HG03571 (cell line): ENCODE data around the gene SEPTIN10.
"Not testable (repeated sequence)": the region's sequence is repeated elsewhere in the genome, so short reads cannot be mapped to it uniquely, and the experiment has no call there.

Source experiments
- ATAC-seq: cut with Tn5 transposase; IDR thresholded peaks from one replicate; pipeline ENCODE4 v1.9.1; 2021; ENCODE audit not compliant: unreplicated experiment

Gene SEPTIN10

GRCh38 chr2:109549016-109549590 is 64.7 kb downstream of the SEPTIN10 start:
- no peak for ATAC-seq

DNA sequence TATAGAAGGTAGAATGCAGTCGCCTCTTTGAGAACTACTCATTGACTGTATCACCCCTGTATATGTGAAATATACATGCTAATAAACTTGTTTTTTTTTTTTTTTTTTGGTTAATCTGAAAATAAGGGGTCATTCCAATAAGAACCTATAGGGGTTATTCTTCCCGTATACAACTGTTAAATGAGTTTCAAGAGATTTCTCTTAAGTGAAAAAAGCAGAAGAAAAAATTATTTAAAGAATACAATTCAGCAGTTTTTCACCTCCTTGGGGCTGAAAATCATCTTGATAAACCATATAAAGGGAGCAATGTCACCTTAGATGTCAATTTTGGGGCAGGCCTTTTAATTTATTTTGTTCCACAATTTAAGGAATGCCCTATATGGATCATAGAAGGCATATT is 66.5 kb downstream of the SEPTIN10 start:
- ATAC-seq: no peak

GRCh38 chr2:109545828-109546713 is 67.7 kb downstream of the SEPTIN10 start:
- ATAC-seq: peak; percentile 59

- ATAC-seq: no peak
Measured at GRCh38 chr2:109542384-109542783, 71.4 kb downstream of the SEPTIN10 start.

DNA sequence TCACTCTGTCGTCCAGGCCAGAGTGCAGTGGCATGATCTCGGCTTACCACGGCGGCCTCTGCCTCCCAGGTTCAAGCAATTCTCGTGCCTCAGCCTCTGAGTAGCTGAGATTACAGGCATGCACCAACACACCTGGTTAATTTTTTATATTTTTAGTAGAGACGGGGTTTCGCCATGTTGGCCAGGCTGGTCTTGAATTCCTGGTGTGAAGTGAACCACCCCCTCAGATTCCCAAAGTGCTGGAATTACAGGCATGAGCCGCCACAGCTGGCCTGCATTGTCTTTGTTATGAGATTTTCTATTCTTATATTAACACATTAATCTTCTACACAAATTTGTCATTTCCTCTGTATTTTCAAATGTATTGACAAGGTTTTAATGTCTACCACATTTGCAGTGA is 75.2 kb downstream of the SEPTIN10 start:
- ATAC-seq: no peak

- no peak for ATAC-seq
Measured at GRCh38 chr2:109537565-109538222, 76.1 kb downstream of the SEPTIN10 start.

GRCh38 chr2:109536556-109536955 is 77.2 kb downstream of the SEPTIN10 start:
- not testable (repeated sequence) for ATAC-seq

GRCh38 chr2:109535217-109535946 is 78.4 kb downstream of the SEPTIN10 start:
- no peak for ATAC-seq

GRCh38 chr2:109533823-109534222 is 79.9 kb downstream of the SEPTIN10 start:
- ATAC-seq: no peak

DNA sequence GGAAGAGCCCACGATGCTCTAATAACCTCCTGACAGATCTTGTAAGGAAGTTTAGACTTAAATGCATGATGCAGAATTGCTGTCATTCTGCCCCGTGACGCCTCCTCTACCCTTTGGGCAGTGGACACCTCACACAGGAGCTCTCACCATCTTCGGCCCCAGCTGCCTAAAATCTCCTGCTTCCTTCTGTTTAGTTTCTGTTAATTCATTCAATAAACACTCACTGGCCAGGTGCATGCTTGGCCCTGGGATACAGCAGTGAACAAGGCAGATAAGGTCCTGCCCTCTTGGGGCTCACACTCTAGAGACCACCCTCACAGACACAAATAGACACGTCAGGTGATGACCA is 81.1 kb downstream of the SEPTIN10 start:
- ATAC-seq: no peak

- ATAC-seq: no peak
Measured at GRCh38 chr2:109531896-109532727, 81.7 kb downstream of the SEPTIN10 start.

DNA sequence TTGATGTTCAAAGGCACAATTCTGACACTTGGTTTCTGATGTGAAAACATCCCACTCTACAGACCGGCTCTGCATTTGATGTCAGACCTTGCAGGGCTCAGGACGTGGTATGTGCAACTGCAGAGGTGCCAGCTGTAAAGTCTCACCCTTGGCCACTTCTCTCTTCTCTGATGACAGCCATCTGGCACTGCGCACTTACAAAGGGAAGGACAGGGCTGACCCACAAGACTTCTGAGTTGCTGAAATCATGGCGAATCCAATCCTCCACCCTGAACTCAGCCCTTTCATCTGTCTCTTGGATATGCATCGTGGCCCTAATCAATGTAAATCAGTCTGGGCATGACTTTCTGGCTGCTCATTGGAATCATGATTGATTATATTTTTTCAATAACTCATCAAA is 82.5 kb downstream of the SEPTIN10 start:
- ATAC-seq: no peak

DNA sequence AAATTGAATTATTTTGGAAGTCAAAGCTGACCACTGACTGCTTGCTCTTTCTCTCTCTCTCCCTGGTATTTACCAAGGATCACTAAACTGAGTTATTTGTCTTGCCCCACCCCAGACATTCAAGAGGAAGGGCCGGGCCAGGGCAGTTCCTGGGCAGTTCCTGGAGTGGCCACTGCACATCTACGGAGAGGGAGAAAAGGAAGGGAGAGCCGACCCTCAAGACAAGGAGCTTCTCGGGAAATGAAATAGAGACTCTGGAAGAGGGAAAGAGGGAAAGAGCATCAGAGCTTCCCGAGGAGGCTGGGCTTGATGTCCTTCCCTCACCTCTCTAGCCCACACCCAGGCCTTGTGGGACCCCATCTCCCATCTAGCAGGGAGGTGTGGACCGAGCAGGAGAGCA is 83.1 kb downstream of the SEPTIN10 start:
- no peak for ATAC-seq

GRCh38 chr2:109529532-109530449 is 84.0 kb downstream of the SEPTIN10 start:
- no peak for ATAC-seq

- ATAC-seq: no peak
Measured at GRCh38 chr2:109528811-109529501, 84.8 kb downstream of the SEPTIN10 start.

- ATAC-seq: no peak
Measured at GRCh38 chr2:109527846-109528705, 85.7 kb downstream of the SEPTIN10 start.

DNA sequence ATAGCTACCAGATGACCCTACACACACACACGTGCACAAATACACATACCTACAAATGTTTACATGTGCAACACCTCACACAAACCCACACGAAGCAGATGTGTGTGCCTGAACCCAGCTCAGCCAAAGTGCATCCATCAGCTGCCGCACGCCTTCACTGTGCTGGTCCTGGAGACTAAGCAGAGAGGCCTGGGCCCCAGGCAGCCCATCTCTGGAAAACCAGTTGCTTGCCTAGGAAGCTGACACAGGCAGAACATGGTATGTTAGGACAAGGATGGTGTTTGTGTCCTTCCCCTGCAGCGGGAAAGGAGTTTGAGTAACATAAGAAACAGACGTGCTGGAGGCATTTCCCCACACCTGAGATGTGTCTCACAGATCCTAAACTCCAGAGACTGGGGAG is 86.7 kb downstream of the SEPTIN10 start:
- ATAC-seq: no peak

DNA sequence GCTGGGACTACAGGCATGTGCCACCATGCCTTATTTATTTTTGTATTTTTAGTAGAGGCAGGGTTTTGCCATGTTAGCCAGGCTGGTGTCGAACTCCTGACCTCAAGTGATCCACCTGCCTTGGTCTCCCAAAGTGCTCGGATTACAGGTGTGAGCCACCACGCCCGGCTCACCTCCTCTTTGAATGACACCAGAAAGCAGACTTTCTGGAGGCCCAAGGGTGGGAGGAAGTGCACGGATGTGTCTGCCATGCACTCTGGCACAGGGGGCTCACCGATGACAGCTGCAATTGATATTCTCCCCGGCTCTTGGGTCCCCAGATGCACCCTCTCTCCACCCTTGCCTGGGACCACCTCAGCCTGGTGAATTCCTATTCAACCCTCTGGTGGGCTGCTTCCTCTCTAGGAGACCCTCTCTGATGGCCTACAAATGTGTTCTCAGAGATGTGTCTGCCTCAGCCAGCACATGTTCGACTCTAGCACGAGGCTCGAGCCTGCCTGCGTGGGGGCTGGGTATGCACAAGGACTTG is 87.3 kb downstream of the SEPTIN10 start:
- ATAC-seq: no peak
